ENCODE results near the gene TNFRSF25. TPM values are rescaled to one million over a fixed set of nuclear protein-coding genes. Genes with fewer than 3 reads are reported as not detected.
A peak's percentile ranks its signal among the peaks of the same experiment; 100 is the strongest.

The TNFRSF25 gene
- total and polyA plus RNA-seq, 7 experiments from 2014 or later, result 17.3 to 352 (median 177) TPM

DNA sequence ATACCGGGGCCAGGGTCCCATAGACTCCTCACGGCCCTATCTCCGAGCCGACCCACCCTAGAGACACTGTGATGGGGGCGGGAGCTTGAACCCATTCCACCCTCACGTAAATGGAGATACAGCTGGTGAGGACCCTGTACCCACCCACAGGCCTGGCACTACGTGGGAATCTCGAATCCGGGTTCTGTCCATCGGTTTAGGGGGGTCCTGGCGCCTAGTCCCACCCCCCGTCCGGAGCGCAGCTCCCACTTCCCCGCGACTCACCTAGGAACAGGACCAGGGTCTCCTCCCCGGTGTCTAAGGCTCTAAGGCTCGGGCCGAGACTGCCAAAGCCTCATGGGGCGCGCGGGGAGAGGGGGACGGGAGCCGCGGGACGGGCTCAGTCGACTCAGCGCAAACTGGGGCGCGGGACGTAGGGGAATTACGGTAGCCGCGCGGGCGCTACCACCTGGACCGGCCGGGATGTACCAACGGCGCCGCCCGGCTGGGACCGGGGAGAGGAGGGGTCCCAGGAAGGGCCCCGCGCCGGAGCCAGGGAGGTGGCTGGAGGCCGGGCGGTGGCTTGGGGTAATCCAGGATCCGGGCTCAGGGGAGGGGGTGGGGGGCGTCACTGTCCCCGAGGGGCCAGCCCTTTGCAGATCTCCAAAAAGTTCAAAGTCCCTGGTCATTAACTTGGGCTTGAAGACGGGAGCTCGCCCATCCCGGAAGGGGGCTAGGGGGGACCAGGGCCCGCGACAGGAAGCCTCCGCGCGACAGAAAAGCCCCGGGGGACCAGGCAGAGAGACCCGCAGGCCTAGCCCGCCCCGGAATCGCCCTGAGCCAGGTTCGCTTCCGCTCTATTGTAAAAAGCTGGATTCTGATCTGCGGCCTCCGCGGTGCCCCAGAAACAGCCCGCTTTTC, 24.5 kb upstream of the TNFRSF25 start:
- Histone ChIP-seq H3K27me3 (ENCODE audit: control insufficient read depth in 2 of 2, insufficient read depth in 2 of 2, low read length in 2 of 2) (peaks cover 0 to 6% of the 10 kb centered on the region in 2 donors), H3K36me3 (ENCODE audit: control insufficient read depth in 2 of 3, insufficient read depth in 3 of 3, low read length in 3 of 3) (peaks cover 0 to 4% (median 0%) of the 10 kb centered on the region in 3 experiments), H3K4me3 (ENCODE audit: low read length) (peak overlapping the region; percentile 80), H3K4me1 (ENCODE audit: control insufficient read depth in 2 of 2, insufficient read depth in 2 of 2, low read length in 2 of 2) (peaks cover 13 to 19% of the 10 kb centered on the region in 2 donors), H3K9me3 (ENCODE audit: control insufficient read depth in 2 of 3, low read length in 3 of 3) (no peaks in the 10 kb centered on the region), H3K27ac (ENCODE audit: low read depth, low read length) (peak overlapping the region; percentile 71)
- no peaks in the 10 kb centered on the region for H3K9me3 Mint-ChIP-seq
- ATAC-seq (peak; percentile 39), DNase-seq (peak in 7 of 9 donors; percentile 31 to 67 (median 41))
- peak overlapping the region in 8 of 9 donors; percentile 18 to 80 (median 69) for H3K27ac Mint-ChIP-seq
- ChIA-PET CTCF (interaction anchor here (0.8 to 4.1 kb wide), 11 partner anchors 17 to 156 kb away, joined by 3 to 32 read pairs (median 4); partner anchors contain the start of genes NOL9 and TAS1R1), POLR2A (interaction anchor here (0.5 to 2.5 kb wide), 20 partner anchors 9 to 162 kb away, joined by 3 to 22 read pairs (median 5); partner anchors contain the start of genes NOL9 and TNFRSF25)
- intact Hi-C loops (cut with micrococcal nuclease), result loop anchor here (1.0 to 2.0 kb wide), 6 partner anchors 45 to 294 kb away; partner anchors contain the start of genes CAMTA1 (in 1 of the 2) and NOL9 (in 1 of the 2)
- H3K4me1 Mint-ChIP-seq, result peaks cover 20 to 40% (median 33%) of the 10 kb centered on the region in 7 donors
- H3K27me3 Mint-ChIP-seq, result peaks cover 6 to 24% (median 9%) of the 10 kb centered on the region in 5 donors
- H3K36me3 Mint-ChIP-seq, result peaks cover 0 to 2% (median 0%) of the 10 kb centered on the region in 5 donors
- H3K4me3 Mint-ChIP-seq, result peak overlapping the region; percentile 63 to 87 (median 81)

DNA sequence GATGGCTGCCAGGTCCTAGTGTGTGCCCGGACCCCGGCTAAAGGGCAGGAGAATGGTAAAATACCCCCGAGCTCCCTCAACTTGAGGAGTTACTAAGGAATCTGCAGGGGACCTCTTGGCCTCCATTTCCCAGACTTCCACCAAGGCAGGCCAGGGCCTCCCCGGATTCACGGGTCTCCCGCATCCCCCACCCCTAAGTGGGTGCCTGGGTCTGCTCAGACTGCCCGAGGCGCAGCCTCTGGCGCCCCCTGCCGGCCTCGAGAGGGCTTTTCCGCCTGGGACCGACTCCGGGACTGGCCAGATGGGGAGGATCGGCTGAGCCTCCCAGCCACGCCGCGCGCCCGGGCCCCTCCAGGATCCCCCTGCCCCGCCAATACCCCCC, 23.8 kb upstream of the TNFRSF25 start:
- POLR2A ChIA-PET, result interaction anchor here (0.5 to 2.5 kb wide), 9 partner anchors 22 to 163 kb away, joined by 3 to 22 read pairs (median 5); partner anchors contain the start of gene NOL9
- ATAC-seq, result peak; percentile 77
- H3K27ac ChIP-seq (ENCODE audit: low read depth, low read length), result peak overlapping the region; percentile 71
- CTCF ChIA-PET, result interaction anchor here (1.0 to 4.1 kb wide), 7 partner anchors 13 to 137 kb away, joined by 3 to 32 read pairs (median 4); partner anchors contain the start of genes NOL9 and TAS1R1
- DNase-seq, result peak; percentile 66 to 87 (median 77)
- intact Hi-C loops (cut with micrococcal nuclease), result loop anchor here (1.0 to 5.0 kb wide), 9 partner anchors 42 to 728 kb away; partner anchors contain the start of genes CAMTA1 (in 1 of the 2) and NOL9 (in 1 of the 2)
- Mint-ChIP-seq H3K4me1 (peaks cover 20 to 37% (median 31%) of the 10 kb centered on the region in 7 donors), H3K36me3 (peaks cover 0 to 2% (median 0%) of the 10 kb centered on the region in 5 donors), H3K9me3 (no peaks in the 10 kb centered on the region), H3K27me3 (peaks cover 6 to 24% (median 9%) of the 10 kb centered on the region in 5 donors), H3K27ac (peak overlapping the region in 1 of 9 donors; percentile 79), H3K4me3 (peak overlapping the region; percentile 63 to 87 (median 81))
- H3K4me1 ChIP-seq (ENCODE audit: control insufficient read depth in 2 of 2, insufficient read depth in 2 of 2, low read length in 2 of 2), result peaks cover 13 to 18% of the 10 kb centered on the region in 2 donors
- peak overlapping the region; percentile 80 for H3K4me3 ChIP-seq (ENCODE audit: low read length)
- H3K27me3 ChIP-seq (ENCODE audit: control insufficient read depth in 2 of 2, insufficient read depth in 2 of 2, low read length in 2 of 2), result peaks cover 0 to 6% of the 10 kb centered on the region in 2 donors
- no peaks in the 10 kb centered on the region for H3K9me3 ChIP-seq (ENCODE audit: control insufficient read depth in 2 of 3, low read length in 3 of 3)
- peaks cover 0 to 4% (median 0%) of the 10 kb centered on the region in 3 experiments for H3K36me3 ChIP-seq (ENCODE audit: control insufficient read depth in 2 of 3, insufficient read depth in 3 of 3, low read length in 3 of 3)

DNA sequence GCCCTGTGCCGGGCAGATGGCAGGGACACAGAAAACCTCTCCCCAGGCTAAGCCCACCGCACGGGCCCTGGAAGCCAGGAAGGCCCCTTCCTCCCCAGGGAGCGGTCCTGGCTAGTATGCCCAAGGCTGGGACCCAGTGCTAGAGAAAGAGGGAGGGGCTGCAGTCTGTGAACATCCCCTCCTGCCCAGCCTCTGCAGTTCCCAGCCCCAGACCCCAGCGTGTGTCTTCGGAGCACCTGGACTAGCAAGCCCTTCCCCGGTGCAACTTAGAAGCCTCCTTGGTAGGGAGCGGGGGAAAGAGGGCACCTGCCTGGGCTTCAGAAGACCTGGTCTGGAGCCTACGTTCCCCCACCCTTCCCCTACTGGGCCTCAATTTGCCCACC, 23.4 kb upstream of the TNFRSF25 start:
- ATAC-seq, result no peak
- Mint-ChIP-seq H3K36me3 (peaks cover 0 to 2% (median 0%) of the 10 kb centered on the region in 5 donors), H3K27me3 (peaks cover 6 to 27% (median 9%) of the 10 kb centered on the region in 5 donors), H3K4me1 (peaks cover 19 to 35% (median 30%) of the 10 kb centered on the region in 7 donors), H3K4me3 (peak overlapping the region in 4 of 10 donors; percentile 9 to 87 (median 62)), H3K9me3 (no peaks in the 10 kb centered on the region), H3K27ac (no peak overlapping the region)
- Histone ChIP-seq H3K4me3 (ENCODE audit: low read length) (no peak overlapping the region), H3K27ac (ENCODE audit: low read depth, low read length) (no peak overlapping the region), H3K36me3 (ENCODE audit: control insufficient read depth in 2 of 3, insufficient read depth in 3 of 3, low read length in 3 of 3) (peaks cover 0 to 4% (median 0%) of the 10 kb centered on the region in 3 experiments), H3K4me1 (ENCODE audit: control insufficient read depth in 2 of 2, insufficient read depth in 2 of 2, low read length in 2 of 2) (peaks cover 13 to 18% of the 10 kb centered on the region in 2 donors), H3K27me3 (ENCODE audit: control insufficient read depth in 2 of 2, insufficient read depth in 2 of 2, low read length in 2 of 2) (peaks cover 0 to 6% of the 10 kb centered on the region in 2 donors), H3K9me3 (ENCODE audit: control insufficient read depth in 2 of 3, low read length in 3 of 3) (no peaks in the 10 kb centered on the region)
- no peak for DNase-seq
- ChIA-PET POLR2A (interaction anchor here (1.1 to 2.5 kb wide), 3 partner anchors 10 to 65 kb away, joined by 5 to 22 read pairs (median 7); partner anchors contain the start of gene NOL9), CTCF (interaction anchor here (0.6 to 4.1 kb wide), 10 partner anchors 13 to 157 kb away, joined by 3 to 32 read pairs (median 4); partner anchors contain the start of genes NOL9 and TAS1R1)
- intact Hi-C loops (cut with micrococcal nuclease), result loop anchor here in 1 of 2 donors (5.0 kb wide), 3 partner anchors 42 to 728 kb away; no protein-coding TSS in a partner anchor

DNA sequence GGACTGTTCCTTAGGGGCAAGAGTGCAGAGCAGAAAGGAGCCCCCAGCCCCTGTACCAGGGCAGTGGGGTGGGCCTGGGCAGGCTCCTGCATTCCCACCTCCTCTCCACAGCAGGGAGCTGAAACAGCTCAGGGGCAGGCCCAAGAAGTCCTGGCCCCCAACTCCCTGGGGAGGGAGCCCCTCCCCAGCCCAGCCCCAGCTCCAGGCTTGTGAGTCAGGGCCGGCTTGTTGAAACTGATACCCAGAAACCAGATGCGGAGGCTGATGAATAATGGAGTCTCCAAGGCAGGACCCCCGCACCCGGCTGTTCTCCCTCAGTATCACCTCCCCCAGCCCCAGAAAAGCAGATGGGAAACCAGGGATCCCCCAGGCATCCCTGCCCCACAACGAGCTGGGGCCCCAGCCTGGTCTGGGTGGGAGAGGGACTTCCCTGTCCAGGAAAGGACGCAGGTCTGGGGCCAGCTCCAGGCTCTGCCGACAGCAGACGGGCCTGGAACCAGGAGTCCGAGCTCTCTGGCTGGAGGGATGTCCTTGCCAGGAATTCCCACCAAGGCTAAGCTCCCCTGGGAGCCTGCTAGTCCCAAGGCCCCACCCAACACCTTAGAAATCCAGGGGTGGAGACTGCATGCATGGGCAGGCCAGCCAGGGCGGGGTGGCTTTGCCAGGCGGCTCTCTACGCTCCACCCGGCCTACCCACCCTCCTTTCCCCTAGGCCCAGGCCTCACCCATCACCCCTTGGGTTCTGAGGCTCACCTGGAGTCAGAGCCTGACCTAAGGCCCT, 22.8 kb upstream of the TNFRSF25 start:
- no peak overlapping the region for H3K4me3 ChIP-seq (ENCODE audit: low read length)
- Mint-ChIP-seq H3K27me3 (peaks cover 6 to 32% (median 9%) of the 10 kb centered on the region in 5 donors), H3K4me1 (peaks cover 19 to 34% (median 30%) of the 10 kb centered on the region in 7 donors), H3K9me3 (no peaks in the 10 kb centered on the region), H3K4me3 (peak overlapping the region in 1 of 10 donors; percentile 45), H3K27ac (no peak overlapping the region), H3K36me3 (peaks cover 0 to 2% (median 0%) of the 10 kb centered on the region in 5 donors)
- CTCF ChIA-PET, result interaction anchor here (0.6 to 4.1 kb wide), 13 partner anchors 12 to 157 kb away, joined by 3 to 32 read pairs (median 4); partner anchors contain the start of genes NOL9 and TAS1R1
- no peak overlapping the region for H3K27ac ChIP-seq (ENCODE audit: low read depth, low read length)
- no peak for ATAC-seq
- intact Hi-C loops (cut with micrococcal nuclease), result loop anchor here in 1 of 2 donors (5.0 kb wide), 3 partner anchors 41 to 729 kb away; no protein-coding TSS in a partner anchor
- no peaks in the 10 kb centered on the region for H3K9me3 ChIP-seq (ENCODE audit: control insufficient read depth in 2 of 3, low read length in 3 of 3)
- H3K36me3 ChIP-seq (ENCODE audit: control insufficient read depth in 2 of 3, insufficient read depth in 3 of 3, low read length in 3 of 3), result peaks cover 0 to 4% (median 0%) of the 10 kb centered on the region in 3 experiments
- peaks cover 13 to 18% of the 10 kb centered on the region in 2 donors for H3K4me1 ChIP-seq (ENCODE audit: control insufficient read depth in 2 of 2, insufficient read depth in 2 of 2, low read length in 2 of 2)
- peaks cover 0 to 6% of the 10 kb centered on the region in 2 donors for H3K27me3 ChIP-seq (ENCODE audit: control insufficient read depth in 2 of 2, insufficient read depth in 2 of 2, low read length in 2 of 2)
- POLR2A ChIA-PET, result interaction anchor here (1.1 to 1.6 kb wide), 2 partner anchors 10 to 29 kb away, joined by 5 to 7 read pairs; no protein-coding TSS in a partner anchor
- no peak for DNase-seq

DNA sequence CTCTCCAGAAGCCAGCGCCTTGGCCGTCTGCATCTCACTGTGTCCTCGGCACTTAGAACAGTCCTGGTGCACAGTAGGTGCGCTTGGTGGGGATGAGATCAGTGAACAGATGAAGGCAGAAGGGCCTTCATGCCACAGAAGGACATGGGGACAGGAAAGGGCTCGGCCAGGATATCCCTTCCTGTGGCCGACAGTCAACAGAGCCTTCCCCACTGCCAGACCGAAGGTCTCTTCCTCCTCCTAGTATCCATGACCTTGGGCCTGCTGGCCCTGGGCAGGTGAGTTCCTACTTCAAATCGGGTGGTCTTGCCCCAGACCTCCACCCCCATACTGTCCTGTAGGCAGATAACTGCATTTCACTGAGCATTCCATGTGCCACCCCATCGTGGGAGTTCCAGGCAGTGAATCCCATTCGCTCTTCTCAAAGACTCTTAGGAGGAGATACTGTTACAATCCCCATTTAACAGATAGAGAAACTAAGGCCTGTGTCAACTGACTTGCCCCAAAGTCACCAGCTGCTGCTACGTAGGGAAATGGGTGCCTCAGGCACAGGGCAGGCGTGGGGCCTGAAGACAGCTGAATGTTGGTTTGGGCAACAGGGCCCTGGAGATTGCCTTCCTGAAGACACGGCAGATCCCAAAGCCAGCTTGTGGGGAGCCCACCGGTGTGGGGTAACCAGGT, 22.0 kb upstream of the TNFRSF25 start:
- CTCF ChIA-PET, result interaction anchor here (0.9 to 2.5 kb wide), 8 partner anchors 11 to 158 kb away, joined by 3 to 18 read pairs (median 4); no protein-coding TSS in a partner anchor
- intact Hi-C loops (cut with micrococcal nuclease), result loop anchor here (2.0 to 5.0 kb wide), 4 partner anchors 41 to 729 kb away; no protein-coding TSS in a partner anchor

More for the DNA sequence above, 22.0 kb upstream of the TNFRSF25 start:
- ATAC-seq (no peak), DNase-seq (no peak)
- peaks cover 0 to 6% of the 10 kb centered on the region in 2 donors for H3K27me3 ChIP-seq (ENCODE audit: control insufficient read depth in 2 of 2, insufficient read depth in 2 of 2, low read length in 2 of 2)
- POLR2A ChIA-PET, result interaction anchor here (1.4 to 1.6 kb wide), 2 partner anchors 11 to 59 kb away, joined by 3 to 7 read pairs; no protein-coding TSS in a partner anchor
- Mint-ChIP-seq H3K36me3 (peaks cover 0 to 2% (median 0%) of the 10 kb centered on the region in 5 donors), H3K27ac (peak overlapping the region in 1 of 9 donors; percentile 66), H3K9me3 (no peaks in the 10 kb centered on the region), H3K27me3 (peaks cover 6 to 41% (median 9%) of the 10 kb centered on the region in 5 donors), H3K4me3 (peak overlapping the region in 3 of 10 donors; percentile 3 to 34 (median 11)), H3K4me1 (peaks cover 15 to 28% (median 24%) of the 10 kb centered on the region in 7 donors)
- H3K27ac ChIP-seq (ENCODE audit: low read depth, low read length), result no peak overlapping the region
- H3K4me1 ChIP-seq (ENCODE audit: control insufficient read depth in 2 of 2, insufficient read depth in 2 of 2, low read length in 2 of 2), result peaks cover 13 to 18% of the 10 kb centered on the region in 2 donors
- H3K9me3 ChIP-seq (ENCODE audit: control insufficient read depth in 2 of 3, low read length in 3 of 3), result no peaks in the 10 kb centered on the region
- H3K4me3 ChIP-seq (ENCODE audit: low read length), result no peak overlapping the region
- peaks cover 0 to 4% (median 0%) of the 10 kb centered on the region in 3 experiments for H3K36me3 ChIP-seq (ENCODE audit: control insufficient read depth in 2 of 3, insufficient read depth in 3 of 3, low read length in 3 of 3)

Measured in naive thymus-derived CD4-positive, alpha-beta T cell (primary cell).